Measurements from ENCODE around the gene MAPRE3.
"Not testable (repeated sequence)": the region's sequence is repeated elsewhere in the genome, so short reads cannot be mapped to it uniquely, and the experiment has no call there.

The MAPRE3 gene

DNA sequence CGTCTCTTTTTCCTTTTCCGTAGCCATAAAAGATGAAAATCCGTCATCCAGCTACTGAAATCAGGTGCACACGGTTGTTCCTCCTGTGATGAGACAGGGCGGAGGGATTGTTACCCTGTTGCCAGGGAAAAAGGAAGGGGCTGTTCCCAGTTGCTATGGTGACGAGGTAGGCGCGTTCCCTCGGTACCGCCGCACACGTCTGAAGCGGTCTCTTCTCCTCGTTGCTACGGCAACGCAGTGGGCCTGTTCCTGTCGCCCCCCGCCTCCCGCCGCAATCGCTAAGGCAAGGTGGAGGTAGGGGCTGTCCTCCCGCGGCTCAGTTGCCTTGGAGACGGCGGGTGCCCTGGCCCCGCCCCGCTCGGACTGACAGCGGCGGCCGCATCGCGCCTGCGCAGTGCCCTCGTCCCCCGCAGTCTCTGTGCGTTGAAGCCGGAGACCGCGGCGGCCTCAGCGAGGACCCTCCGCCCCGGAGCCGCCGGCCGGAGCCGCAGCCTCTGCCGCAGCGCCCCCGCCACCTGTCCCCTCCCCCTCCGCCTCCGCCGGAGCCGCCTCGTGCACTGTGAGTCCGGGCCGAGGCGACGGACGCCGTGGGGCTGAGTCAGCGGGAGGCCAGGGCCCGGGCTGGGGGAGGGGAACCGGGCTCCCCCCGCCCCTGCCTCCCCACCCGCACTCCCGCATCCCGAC is at the start of gene MAPRE3:
TSS of gene MAPRE3 (plus strand) at position 394 of the 684 bp plus-strand sequence. CDS start 51,582 bp downstream, outside the sequence.
- peak; percentile 93 to 99 (median 98) for DNase-seq

DNA sequence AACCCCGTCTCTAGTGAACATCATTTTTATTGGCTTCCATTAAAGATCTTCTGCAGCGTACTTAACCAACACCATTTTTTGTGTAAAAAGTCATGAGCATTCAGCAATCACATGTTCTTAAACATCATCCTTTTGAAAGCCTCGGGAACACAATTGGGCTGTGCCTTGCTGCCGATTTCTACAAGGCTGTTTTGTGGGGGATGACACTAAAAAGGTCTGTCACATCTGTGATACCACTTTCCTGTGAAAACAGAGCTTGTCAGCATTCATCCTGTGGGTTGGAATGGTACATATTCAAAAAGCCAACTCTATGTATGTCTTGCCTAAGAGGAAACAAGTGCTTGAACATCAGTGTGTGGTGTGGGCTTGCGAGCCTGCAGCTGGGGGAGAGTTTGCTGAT is 49.1 kb upstream of the MAPRE3 start:
- no peak for DNase-seq

DNA sequence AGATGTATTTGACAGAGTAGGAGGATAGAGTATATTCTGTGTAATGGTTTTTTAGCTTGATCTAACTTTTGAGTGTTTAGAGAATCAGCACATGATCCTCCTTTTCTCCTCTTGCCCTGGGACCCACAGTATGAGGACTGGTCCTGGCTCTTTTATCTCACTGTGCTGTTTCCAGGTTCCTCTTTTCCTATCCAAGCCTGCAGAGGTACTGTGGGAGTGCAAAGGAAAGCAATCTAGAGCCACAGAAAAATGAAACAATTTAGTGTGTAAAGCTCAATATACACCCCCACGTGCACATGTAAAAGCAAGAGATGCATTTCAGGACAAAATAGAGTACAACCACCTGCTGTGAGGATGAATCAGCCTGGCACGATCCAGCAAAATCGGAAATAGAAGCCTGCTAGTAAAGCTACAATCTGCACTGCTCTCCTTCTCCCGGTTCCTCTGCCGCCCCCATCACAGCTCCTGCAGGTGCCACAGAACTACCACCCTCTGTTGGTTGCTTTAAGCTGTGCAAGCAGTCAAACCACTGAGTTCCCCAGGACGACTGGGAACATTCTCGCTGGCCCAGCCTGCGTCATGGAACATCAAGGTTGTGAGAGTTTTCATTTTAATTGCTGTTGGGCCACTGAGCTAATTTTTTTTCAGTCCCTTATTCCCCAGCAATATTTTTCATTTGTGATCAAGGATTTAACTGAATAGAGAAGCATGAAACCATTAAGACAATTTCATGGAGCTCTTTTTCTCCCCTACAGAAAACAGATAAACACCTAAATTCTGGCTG is 47.8 kb upstream of the MAPRE3 start:
- peak; percentile 57 to 86 (median 69) for DNase-seq

DNA sequence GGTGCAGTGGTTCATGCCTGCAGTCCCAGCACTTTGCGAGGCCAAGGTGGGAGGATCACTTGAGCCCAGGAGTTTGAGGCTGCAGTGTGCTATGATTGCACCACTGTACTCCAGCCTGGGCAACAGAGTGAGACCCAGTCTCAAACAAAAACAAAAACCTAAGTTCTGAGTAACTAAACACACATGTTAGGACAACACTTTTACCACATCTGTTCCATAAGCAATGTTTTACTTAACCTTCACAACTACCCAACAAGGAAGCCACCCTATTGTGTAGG is 47.3 kb upstream of the MAPRE3 start:
- DNase-seq = not testable (repeated sequence)

DNA sequence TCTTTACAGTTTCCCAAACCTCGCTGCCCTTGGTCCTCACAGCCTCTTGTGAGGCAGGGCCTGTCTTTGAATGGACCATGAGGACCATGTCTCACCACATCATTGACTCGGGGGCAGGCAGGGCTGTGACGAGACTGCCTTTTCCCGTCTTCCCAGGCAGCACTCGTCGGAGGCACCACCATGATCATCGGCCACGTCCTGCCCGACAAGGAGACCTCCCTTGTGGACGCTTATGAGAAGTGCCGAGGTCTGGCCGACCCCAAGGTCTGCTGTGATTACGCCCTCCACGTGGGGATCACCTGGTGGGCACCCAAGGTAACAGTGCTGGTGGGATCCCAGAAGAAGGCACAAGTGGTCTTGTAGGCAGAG is 45.7 kb upstream of the MAPRE3 start:
- DNase-seq = no peak

DNA sequence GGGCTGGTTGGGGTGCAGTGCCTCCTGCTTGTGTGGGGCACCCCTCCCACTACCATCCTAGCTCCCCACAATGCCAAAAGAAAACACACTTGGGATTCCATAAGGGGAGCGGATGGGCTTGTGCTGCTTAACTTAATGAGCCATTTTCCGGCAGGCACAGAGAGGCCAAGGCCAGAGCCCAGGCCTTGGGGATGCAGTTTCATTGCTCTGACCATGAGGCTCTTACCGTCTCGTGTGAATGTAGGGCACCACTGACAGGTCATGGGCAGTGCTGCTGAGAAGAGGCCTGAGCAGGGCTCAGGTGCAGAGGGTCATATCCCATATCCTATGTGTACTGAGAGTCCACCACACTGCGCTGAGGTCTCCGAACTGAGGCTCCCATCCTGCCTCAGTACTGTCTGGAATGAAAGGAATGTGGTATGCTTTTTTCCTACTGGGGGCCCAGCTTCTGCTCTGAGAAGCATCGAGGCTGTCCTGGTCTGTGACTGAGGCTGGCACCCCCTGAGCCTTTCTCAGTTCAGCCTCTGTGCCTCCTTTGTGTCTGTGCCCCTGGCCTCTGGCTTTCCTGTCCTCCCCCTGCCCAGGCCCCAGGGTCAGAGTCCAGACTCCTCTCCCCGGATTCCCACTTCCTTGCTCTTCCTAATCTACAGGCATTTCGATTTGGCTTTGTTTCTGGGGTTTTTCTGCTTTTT is 45.2 kb upstream of the MAPRE3 start:
- DNase-seq = no peak

DNA sequence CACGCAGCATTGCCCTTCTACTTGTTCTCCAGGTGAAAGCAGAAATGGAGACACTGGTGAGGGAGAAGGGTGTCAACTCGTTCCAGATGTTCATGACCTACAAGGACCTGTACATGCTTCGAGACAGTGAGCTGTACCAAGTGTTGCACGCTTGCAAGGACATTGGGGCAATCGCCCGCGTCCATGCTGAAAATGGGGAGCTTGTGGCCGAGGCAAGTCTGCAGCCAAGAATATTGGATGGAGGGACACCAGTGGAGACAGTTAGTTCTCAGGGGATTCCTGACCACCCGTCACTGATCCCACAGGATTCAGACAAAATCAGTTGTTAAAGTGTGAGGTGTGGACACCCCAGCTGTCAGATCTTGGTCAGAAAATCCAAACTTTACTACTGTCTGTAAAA is 43.2 kb upstream of the MAPRE3 start:
- no peak for DNase-seq

DNA sequence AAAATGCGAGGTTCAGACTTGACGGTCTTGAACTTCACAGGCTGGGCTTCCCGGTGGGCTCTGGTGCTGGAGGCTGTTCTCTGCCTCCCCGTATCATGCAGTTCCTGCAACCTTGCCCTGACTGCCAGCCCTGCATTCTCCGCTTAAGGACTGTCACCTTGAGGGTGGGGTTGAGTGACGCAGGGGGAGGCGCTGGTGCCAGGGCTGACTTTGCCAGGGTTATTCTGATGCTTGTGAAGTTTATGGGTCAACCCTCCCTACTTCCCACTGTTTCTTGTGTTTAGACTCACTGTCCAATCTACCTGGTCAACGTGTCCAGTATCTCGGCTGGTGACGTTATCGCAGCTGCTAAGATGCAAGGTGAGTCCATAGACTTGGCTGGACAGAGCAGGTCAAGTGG is 37.5 kb upstream of the MAPRE3 start:
- DNase-seq = no peak

DNA sequence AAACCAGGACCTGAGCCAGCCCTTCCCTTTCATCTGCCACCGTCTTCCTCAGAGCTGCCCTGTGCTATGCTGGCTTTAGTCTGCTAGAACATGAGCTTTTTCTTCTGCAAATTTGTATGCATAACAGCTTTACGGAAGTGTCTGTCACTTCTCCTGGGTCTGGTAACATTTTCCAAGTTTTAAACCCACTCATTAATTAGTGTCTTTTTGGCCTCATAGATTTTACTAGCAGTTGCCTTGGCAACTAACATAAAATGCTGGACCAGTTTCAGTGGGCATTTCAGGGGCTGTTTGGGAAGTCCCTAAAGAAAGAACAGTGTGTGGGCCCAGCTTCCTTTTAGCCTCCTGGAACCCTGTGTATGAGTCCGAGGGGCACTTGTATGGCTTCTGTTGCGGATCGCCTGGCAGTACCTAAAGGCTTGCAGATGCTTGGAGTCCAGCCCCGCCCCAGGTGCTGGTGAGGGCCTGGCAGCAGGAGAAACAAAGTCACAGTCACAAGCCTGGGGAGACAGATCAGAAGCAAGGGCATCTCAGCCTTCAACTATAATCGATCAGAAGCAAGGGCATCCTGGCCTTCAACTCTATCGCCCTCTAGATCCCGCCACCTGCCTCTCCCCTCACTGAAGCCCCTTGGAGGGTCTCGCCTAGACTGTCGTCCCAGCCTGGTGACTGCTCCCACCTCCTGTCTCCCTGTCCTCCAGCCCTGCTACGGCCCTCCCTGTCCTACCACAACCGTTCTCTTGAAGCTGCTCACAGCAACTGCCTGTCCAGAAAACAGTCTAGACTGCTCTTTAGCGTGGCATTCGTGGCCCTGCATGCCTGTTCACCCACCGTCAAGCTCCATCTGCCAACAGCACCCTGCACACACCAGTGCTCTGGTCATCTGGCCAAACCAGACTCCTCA is 36.8 kb upstream of the MAPRE3 start:
- DNase-seq = no peak

DNA sequence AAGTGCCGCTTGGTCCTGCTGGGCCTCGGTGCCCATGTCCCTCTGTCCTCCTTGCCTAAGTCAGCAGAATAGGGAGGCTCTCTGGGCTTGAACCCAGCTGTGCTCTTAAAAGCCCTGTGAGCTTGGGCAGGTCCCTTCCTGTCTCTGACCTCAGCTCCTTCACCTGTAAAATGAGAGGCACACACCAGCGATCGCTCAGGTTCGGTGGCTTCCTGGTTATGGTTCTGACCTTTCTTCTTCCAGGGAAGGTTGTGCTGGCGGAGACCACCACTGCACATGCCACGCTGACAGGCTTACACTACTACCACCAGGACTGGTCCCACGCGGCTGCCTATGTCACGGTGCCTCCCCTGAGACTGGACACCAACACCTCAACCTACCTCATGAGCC is 36.1 kb upstream of the MAPRE3 start:
- DNase-seq = no peak

DNA sequence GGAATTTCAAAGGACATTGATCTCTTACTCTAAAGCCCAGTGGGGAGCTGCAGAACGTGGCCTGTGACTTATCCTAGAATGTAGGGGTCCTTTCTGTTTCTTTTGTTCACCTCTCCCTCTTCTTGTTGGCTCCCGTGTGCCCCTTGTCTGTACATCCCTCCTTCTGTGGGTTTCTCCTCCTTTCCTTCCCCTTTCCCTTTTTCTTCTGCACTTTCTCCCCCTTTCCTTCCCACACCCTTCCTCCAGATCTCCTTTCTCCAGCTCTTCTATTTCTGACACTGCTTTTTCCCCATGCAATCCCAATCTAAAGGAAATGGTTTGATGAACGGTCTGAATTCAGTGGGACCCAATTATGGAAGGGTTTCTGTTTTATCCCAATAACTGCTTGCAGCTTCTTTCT is 35.5 kb upstream of the MAPRE3 start:
- DNase-seq = no peak

DNA sequence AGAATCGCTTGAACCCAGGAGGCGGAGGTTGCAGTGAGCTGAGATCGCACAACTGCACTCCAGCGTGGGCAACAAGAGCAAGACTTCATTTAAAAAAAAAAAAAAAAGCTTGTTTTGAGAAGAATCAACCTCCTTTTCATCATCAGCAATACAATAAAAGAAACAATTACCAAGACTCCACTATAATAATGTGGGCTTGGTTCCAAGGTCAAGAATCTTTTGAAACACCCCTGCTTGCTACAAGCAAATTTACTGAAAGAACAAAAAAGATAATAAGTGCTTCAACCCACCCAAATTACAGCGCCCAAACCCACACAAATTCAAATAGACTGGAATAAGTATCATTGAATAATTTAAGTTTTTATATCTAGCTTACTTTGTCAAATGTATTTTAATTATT is 33.6 kb upstream of the MAPRE3 start:
- DNase-seq = no peak

DNA sequence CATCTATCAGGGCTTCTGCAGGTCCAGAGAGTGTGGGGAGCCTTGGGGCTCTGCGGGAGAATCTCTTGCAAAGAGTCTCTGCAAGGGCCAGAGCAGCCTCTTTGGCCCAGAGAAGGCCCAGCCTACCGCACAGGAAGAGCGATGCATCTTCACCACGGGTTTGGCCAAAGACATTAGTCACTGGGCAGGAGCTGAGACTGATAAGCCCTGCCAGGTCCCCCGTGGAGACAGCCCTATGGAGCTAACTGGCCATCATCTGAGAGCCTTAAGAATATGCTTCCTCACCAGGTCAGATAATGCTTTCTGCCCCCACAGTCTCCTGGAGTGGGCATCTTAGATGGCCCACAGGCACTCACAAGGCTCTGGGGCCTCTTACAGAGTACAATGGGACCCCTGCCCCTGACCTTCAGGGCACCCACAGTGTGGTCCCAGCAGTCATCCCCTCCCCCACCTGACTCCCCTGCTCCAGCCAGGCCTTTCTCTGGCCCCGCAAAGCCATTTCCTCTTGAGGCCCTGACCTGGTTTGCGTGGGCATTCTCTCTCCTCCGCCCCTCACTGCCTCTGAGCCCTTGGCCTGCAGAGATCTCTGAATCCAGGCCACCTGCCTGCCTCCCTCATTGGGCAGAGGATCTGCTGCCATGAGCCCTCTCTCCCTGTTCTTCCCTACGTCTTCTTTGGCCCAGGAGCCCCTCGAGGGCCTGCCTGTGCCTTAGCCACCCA is 31.9 kb upstream of the MAPRE3 start:
- no peak for DNase-seq

DNA sequence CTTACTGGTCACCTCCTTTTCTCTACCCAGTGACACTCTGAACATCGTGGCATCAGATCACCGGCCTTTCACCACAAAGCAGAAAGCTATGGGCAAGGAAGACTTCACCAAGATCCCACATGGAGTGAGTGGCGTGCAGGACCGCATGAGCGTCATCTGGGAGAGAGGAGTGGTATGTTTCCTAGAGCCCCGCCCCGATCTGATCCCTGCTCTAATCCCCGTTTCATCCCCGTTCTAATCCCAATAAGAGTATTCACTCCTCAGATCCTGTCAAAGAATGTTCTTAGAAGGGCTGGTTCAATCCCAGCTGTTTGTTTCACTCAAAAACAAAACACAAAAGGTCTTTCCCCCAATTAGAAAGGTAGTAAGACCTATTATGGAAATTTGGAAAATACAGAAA is 30.4 kb upstream of the MAPRE3 start:
- no peak for DNase-seq

DNA sequence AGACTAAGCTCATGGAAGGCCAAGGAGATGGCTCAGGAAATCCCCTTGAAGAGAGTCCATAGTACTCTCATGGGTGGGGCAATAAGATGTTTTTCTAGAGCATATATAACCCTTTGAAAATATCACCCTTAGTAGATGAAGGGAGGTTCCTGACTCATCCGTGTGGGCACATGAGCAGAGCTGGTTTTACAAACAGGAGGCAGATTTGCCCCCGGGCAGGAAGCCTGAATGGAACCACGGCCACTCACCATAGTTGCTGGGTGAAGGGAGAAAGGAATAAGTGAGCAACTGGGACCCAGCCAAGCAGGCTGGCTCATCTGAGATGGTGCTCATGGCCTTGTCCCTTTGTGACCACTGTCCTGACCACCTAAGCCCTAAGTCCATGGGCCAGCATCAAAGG is 29.0 kb upstream of the MAPRE3 start:
- no peak for DNase-seq

DNA sequence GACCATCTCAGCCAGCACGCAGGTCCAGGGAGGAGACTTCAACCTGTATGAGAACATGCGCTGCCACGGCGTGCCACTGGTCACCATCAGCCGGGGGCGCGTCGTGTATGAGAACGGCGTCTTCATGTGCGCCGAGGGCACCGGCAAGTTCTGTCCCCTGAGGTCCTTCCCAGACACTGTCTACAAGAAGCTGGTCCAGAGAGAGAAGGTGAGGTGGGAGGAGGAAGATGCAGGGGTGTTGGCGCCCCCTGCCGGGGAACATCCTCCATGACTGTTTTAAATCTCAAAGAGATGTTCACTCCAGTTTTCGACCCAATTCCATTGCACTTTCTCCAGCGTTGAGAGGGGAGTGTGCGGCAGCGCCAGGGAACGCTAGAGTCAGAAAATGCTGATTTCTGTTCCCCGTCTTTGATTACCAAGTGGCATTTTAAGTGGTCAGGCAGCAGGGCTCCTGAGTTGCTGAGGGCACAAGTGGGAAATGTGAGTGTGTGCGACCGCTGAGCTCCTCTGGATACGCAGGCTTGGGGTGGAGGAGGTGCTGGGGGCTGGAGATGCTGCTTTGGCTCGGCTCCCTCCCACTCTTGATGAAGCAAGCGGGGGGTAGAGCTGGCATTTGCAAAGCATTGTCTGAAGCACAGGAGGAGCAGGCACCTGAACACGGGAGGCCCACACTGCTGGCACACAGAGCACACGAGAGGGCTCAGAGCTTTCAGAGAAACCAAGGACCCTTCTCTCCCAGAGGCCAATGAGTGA is 27.7 kb upstream of the MAPRE3 start:
- peak; percentile 33 to 74 (median 63) for DNase-seq

DNA sequence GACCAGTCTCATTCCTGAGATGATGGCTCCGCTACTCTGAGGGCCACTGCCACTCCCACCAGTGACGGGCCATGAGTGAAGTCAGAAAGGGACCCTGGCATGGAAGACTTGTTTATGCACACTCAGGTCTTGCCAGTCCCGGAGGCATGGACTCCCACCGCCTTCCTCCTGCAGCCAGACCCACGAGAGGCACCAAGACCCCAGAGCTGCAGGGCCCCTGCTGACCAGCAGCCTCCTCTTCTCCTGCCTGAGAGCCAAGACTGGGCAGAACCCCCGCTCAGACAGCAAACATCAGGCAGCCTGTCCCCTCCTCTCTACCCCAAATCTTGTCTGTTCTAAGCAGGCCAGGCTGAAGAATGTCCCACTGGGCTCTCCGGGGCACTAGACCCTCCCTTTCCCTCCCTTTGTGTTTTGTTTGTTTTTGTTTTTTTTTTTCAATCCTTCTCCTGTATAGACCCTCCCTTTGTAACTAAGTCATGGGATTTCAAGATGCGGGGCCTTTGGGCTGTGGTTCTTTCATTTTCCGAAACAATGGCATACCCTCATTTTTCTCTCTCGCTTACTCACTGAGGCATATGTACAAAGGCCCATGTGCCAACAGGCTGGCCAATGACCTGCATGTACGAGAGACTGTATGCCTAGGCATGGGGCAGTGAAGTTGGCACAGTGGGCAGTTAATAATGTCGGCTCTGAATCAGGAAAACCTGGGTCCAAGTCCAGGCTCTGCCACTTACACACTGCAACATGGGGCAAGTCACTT is 24.3 kb upstream of the MAPRE3 start:
- no peak for DNase-seq

DNA sequence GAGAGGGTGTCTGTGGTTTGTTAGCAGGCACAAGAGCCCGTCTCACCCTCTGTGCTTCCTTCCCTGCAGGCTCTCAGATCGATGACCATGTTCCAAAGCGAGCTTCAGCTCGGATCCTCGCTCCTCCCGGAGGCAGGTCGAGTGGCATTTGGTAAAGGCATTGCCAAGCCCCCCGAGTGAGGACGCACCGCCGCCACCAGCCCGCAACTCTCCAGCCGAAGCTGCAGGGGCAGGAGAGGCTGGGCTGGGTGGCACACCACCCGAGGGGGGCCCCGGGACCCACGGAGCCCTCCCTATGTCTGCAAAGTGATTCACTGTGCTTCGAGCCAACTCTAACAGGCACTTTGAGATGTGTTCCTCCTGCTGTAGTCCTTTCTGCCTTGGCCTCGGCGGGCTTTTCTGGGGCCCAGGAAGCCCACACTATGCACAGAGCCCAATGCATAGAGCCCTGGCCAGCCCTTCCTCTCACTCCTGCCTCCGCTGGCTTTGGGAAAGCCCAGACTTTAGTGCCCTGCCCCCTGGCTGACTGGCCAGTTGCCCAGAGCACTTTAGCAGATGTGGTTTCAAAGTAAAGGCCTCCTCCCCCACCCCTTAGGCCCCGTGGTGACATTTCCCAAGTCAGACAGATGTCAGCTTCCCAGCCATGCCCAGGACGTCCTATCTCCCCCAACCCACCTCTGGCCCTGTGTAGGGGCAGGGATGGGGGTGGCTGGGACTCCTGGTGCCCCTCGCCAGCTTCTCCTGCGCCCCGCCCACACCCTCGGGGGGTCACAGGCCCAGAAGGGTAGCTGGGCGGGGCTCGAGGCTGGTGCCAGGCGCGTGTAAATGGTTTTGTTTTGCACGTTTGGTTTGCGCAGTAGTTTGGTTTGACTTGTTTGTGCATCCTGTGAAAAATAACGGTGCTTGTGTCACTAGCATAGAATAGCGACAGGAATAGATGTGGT is 23.3 kb upstream of the MAPRE3 start:
- DNase-seq = no peak

DNA sequence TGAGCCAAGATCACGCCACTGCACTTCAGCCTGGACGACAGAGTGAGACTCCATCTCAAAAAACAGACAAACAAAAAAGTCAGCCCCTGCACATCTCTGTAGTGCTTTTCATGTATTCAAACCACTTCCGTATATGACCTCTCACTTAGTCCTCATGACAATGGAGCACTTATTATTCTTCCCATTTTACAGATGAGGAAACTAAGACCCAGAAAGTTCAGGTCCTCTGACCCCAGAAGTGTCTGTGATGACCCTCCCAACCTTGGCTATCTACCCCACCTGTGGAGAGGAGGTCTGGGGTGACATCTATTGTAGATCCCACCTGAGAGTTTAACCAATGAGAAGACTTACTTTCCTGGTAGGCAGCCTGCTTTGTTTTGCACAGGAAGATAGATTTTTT is 21.6 kb upstream of the MAPRE3 start:
- DNase-seq = no peak

DNA sequence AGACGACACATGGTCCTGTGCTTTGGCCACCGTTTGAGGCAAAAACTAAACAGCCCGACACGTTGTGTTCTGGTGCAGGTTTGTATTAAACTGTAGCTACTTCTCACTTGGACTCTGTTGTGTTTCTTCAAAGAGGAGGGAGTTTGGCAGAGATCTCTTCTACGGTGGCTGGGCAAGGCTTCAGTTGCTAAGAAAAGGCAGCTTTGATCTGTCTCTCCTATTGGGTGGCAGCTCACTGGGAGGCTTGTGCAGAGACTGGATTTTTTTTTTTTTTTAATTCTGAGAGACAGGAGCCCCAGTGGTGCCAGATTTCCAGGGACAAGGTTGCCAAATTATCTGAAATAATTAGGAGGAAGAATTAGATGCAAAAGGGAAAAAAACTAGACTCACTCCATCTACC is 20.2 kb upstream of the MAPRE3 start:
- no peak for DNase-seq
